Measurements from ENCODE around the gene NAALADL2. TPM values are rescaled to one million over a fixed set of nuclear protein-coding genes. Genes with fewer than 3 reads are reported as not detected.
"Not testable (repeated sequence)": the region's sequence is repeated elsewhere in the genome, so short reads cannot be mapped to it uniquely, and the experiment has no call there.

NAALADL2 gene
- polyA plus RNA-seq, 3 donors from 2014 or later, result 0.10 TPM; not detected in 2

- Mint-ChIP-seq H3K27ac (no peak overlapping the region), H3K27me3 (ENCODE audit: low read depth in 3 of 3) (no peaks in the 10 kb centered on the region), H3K4me1 (no peaks in the 10 kb centered on the region), H3K36me3 (no peaks in the 10 kb centered on the region), H3K4me3 (no peak overlapping the region), H3K9me3 (peaks cover 0 to 21% (median 5%) of the 10 kb centered on the region in 6 donors)
- DNase-seq, result no peak
These were observed 294.5 kb downstream of the NAALADL2 start for GRCh38 chr3:175153595-175153994.

- peaks cover 0 to 14% (median 5%) of the 10 kb centered on the region in 6 donors for H3K9me3 Mint-ChIP-seq
- no peak overlapping the region for H3K4me3 Mint-ChIP-seq
- H3K27ac Mint-ChIP-seq, result no peak overlapping the region
- DNase-seq, result no peak
- H3K36me3 Mint-ChIP-seq, result no peaks in the 10 kb centered on the region
- no peaks in the 10 kb centered on the region for H3K4me1 Mint-ChIP-seq
- no peaks in the 10 kb centered on the region for H3K27me3 Mint-ChIP-seq (ENCODE audit: low read depth in 3 of 3)
These were observed 296.0 kb downstream of the NAALADL2 start for GRCh38 chr3:175155172-175155571.

GRCh38 chr3:175159202-175159601, 300.1 kb downstream of the NAALADL2 start:
- Mint-ChIP-seq H3K9me3 (peaks cover 0 to 18% (median 8%) of the 10 kb centered on the region in 6 donors), H3K4me1 (no peaks in the 10 kb centered on the region), H3K27me3 (ENCODE audit: low read depth in 3 of 3) (no peaks in the 10 kb centered on the region)

DNA sequence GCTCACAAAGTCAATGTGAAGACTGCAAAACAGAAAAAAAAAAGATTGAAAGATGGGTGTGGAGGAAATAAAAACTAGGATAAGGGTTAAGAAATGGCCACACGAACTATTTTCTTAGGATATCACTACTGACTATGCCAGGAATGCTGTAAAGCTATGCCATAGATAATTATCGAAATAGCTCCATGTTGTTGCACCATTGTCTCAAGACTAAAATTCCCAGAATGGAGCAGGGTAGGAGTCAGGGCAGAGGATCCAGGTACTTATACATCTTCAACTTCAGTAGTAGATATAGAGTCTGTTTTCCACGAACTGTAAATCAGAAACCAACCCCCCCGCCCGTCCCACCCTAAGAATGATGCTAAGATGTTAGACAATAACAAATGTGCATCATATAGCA, 302.2 kb downstream of the NAALADL2 start:
- Mint-ChIP-seq H3K9me3 (peaks cover 0 to 21% (median 5%) of the 10 kb centered on the region in 6 donors), H3K27ac (no peak overlapping the region), H3K36me3 (no peaks in the 10 kb centered on the region), H3K4me1 (no peaks in the 10 kb centered on the region), H3K4me3 (no peak overlapping the region), H3K27me3 (ENCODE audit: low read depth in 3 of 3) (no peaks in the 10 kb centered on the region)
- no peak for DNase-seq

More at GRCh38 chr3:175159202-175159601, 300.1 kb downstream of the NAALADL2 start:
- Mint-ChIP-seq H3K4me3 (no peak overlapping the region), H3K27ac (no peak overlapping the region), H3K36me3 (no peaks in the 10 kb centered on the region)
- no peak for DNase-seq

DNA sequence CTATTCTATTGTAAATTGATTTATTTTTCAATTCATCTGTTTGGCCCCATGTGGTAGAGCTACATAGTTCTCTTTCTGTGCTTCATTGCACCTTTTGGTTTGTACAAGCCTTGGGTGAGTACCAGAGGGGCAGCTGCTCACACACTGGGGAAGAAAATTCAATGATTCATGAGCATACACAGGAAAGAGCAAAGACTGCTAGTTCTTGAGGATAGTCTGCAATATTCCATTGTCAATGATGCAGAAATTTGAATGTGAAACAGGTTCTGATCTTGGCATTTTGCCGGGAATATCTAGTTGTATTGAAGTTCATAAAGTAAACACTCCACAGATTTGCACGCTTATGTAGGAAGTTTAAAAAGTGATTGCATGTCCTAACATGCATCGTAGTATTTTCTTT, 304.6 kb downstream of the NAALADL2 start:
- peaks cover 0 to 17% (median 5%) of the 10 kb centered on the region in 6 donors for H3K9me3 Mint-ChIP-seq
- no peak overlapping the region for H3K27ac Mint-ChIP-seq
- H3K4me1 Mint-ChIP-seq, result no peaks in the 10 kb centered on the region
- H3K36me3 Mint-ChIP-seq, result no peaks in the 10 kb centered on the region
- no peak for DNase-seq
- H3K27me3 Mint-ChIP-seq (ENCODE audit: low read depth in 3 of 3), result no peaks in the 10 kb centered on the region
- no peak overlapping the region for H3K4me3 Mint-ChIP-seq

DNA sequence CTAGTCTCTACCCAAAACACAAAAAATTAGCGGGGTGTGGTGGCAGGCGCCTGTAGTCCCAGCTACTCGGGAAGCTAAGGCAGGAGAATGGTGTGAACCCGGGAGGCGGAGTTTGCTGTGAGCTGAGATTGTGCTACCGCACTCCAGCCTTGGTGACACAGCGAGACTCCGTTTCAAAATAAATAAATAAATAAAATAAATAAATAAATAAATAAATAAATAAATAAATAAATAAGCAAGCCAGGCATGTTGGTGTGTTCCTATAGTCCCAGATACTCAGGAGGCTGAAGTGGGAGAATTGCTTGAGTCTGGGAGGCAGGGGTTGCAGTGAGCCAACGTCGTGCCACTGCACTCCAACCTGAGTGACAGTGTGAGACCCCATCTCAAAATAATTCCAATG, 314.0 kb downstream of the NAALADL2 start:
- H3K9me3 Mint-ChIP-seq, result peaks cover 0 to 18% (median 6%) of the 10 kb centered on the region in 6 donors
- not testable (repeated sequence) for H3K36me3 Mint-ChIP-seq; DNase-seq; H3K27me3 Mint-ChIP-seq (ENCODE audit: low read depth in 3 of 3); H3K4me3 Mint-ChIP-seq; H3K4me1 Mint-ChIP-seq; H3K27ac Mint-ChIP-seq

GRCh38 chr3:175176556-175176955, 317.4 kb downstream of the NAALADL2 start:
- no peak overlapping the region for H3K27ac Mint-ChIP-seq
- no peaks in the 10 kb centered on the region for H3K4me1 Mint-ChIP-seq
- no peak for DNase-seq
- H3K4me3 Mint-ChIP-seq, result no peak overlapping the region
- no peaks in the 10 kb centered on the region for H3K27me3 Mint-ChIP-seq (ENCODE audit: low read depth in 3 of 3)
- no peaks in the 10 kb centered on the region for H3K36me3 Mint-ChIP-seq
- peaks cover 2 to 29% (median 9%) of the 10 kb centered on the region in 6 donors for H3K9me3 Mint-ChIP-seq

DNA sequence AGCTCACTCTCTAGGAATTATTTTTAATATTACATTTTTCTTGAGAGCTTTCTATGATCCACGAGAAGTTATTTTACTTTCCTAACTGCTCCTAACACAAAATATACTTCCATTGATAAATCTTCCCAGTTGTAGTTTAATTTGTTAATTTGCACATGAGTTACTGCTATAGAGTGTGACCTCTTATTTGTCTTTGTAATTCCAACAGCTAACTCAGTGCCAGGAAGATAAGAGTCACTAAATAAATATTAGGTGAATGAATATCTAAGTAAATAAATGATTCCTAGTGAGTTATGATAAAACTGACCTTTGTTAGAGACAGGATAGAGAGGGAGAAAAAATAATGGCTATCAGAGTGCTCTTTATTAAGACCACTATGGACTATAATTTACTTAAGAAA, 319.9 kb downstream of the NAALADL2 start:
- Mint-ChIP-seq H3K27me3 (ENCODE audit: low read depth in 3 of 3) (no peaks in the 10 kb centered on the region), H3K36me3 (no peaks in the 10 kb centered on the region), H3K27ac (no peak overlapping the region), H3K4me3 (no peak overlapping the region), H3K9me3 (peaks cover 2 to 36% (median 9%) of the 10 kb centered on the region in 6 donors), H3K4me1 (no peaks in the 10 kb centered on the region)
- DNase-seq, result no peak

DNA sequence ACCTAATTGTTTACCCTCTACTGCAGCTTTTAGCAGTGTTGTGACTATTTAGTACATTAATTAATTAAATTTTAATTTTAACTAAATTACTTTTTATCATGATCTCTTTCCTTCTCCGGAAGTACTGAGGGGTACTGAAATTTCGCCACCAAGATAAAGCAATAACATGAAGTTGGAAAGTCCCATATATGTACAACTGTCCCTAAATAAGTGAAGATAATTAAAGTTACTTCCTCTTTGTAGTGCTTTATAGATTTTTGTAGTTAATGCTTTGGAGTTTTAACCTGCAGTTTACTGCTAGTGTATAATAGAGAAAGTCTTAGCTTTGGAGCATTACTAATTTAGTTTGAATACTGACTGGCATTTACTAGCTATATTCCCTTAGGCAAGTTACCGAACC, 325.3 kb downstream of the NAALADL2 start:
- H3K9me3 Mint-ChIP-seq, result peaks cover 8 to 45% (median 11%) of the 10 kb centered on the region in 6 donors
- H3K36me3 Mint-ChIP-seq, result no peaks in the 10 kb centered on the region
- H3K27me3 Mint-ChIP-seq (ENCODE audit: low read depth in 3 of 3), result no peaks in the 10 kb centered on the region
- no peak for DNase-seq
- no peak overlapping the region for H3K27ac Mint-ChIP-seq
- H3K4me3 Mint-ChIP-seq, result no peak overlapping the region
- no peaks in the 10 kb centered on the region for H3K4me1 Mint-ChIP-seq

GRCh38 chr3:175185903-175186302, 326.8 kb downstream of the NAALADL2 start:
- H3K9me3 Mint-ChIP-seq, result peaks cover 11 to 54% (median 15%) of the 10 kb centered on the region in 6 donors
- peaks cover 0 to 2% (median 0%) of the 10 kb centered on the region in 3 donors for H3K27me3 Mint-ChIP-seq (ENCODE audit: low read depth in 3 of 3)
- no peaks in the 10 kb centered on the region for H3K36me3 Mint-ChIP-seq
- H3K27ac Mint-ChIP-seq, result no peak overlapping the region
- no peaks in the 10 kb centered on the region for H3K4me1 Mint-ChIP-seq
- DNase-seq, result no peak
- H3K4me3 Mint-ChIP-seq, result no peak overlapping the region

DNA sequence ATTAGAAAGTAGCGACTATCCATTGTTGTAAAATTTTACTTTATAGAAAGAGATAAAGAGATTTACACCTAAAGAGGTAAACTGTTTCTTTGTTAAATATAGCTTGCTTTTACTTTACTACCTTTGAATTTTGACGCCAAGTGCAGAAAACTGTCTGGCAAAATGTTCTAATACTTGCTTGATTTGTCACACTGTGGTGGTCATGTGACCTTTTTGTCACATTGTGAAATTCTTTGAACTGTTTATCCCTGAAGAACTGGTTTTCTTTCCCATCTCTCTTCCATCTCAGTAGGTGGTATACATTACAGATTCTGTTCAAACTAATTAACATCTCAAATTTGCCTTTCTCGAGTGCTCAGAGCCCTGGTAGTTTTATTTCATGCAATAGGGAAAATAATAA, 327.4 kb downstream of the NAALADL2 start:
- Mint-ChIP-seq H3K27me3 (ENCODE audit: low read depth in 3 of 3) (peaks cover 0 to 2% (median 0%) of the 10 kb centered on the region in 3 donors), H3K4me3 (no peak overlapping the region), H3K36me3 (peaks cover 0 to 4% (median 0%) of the 10 kb centered on the region in 3 donors), H3K4me1 (no peaks in the 10 kb centered on the region), H3K9me3 (peaks cover 12 to 53% (median 15%) of the 10 kb centered on the region in 6 donors), H3K27ac (no peak overlapping the region)
- no peak for DNase-seq

DNA sequence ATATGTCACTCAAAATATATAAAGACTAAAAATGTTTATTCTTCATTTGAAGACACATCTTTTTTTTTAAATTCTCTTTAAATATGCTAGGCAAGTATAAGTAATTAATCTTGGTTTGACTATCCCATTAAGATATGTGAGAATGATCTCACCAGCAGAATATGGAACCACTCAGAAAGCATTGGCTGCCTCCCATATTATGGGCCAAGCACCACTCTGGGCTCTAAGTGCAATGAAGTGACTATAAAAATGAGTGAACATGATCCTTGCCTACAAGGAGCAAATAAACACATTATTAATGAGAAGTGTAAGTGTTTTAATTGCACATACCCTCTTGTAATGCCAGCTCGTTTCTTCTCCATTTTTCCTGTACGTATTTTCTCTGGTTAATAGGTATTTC, 328.5 kb downstream of the NAALADL2 start:
- no peak for DNase-seq
- Mint-ChIP-seq H3K27ac (no peak overlapping the region), H3K4me1 (no peaks in the 10 kb centered on the region), H3K4me3 (no peak overlapping the region), H3K27me3 (ENCODE audit: low read depth in 3 of 3) (peaks cover 0 to 2% (median 0%) of the 10 kb centered on the region in 3 donors), H3K36me3 (peaks cover 0 to 4% (median 0%) of the 10 kb centered on the region in 3 donors), H3K9me3 (peaks cover 12 to 53% (median 15%) of the 10 kb centered on the region in 6 donors)

DNA sequence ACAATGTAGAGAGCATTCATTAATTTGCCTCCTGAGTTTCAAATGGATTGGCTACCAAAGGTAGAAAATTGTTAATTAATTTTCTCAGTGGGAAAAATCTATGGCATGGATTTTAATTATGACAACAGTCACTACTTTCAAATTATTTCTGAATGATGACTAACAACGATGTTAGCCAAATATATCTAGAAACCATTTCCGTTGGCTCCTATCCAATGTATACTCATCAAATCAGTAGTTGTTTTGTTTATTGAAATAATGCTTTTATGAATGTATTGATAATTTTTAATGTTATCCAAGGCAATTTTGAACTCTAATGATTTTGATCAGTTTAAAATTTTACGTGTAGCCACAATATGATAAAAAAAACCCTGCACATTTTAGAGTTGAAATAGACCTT, 333.4 kb downstream of the NAALADL2 start:
- H3K4me3 Mint-ChIP-seq, result no peak overlapping the region
- peaks cover 0 to 4% (median 0%) of the 10 kb centered on the region in 3 donors for H3K36me3 Mint-ChIP-seq
- no peak for DNase-seq
- no peaks in the 10 kb centered on the region for H3K4me1 Mint-ChIP-seq
- peaks cover 8 to 35% (median 12%) of the 10 kb centered on the region in 6 donors for H3K9me3 Mint-ChIP-seq
- peaks cover 0 to 2% (median 0%) of the 10 kb centered on the region in 3 donors for H3K27me3 Mint-ChIP-seq (ENCODE audit: low read depth in 3 of 3)
- no peak overlapping the region for H3K27ac Mint-ChIP-seq

DNA sequence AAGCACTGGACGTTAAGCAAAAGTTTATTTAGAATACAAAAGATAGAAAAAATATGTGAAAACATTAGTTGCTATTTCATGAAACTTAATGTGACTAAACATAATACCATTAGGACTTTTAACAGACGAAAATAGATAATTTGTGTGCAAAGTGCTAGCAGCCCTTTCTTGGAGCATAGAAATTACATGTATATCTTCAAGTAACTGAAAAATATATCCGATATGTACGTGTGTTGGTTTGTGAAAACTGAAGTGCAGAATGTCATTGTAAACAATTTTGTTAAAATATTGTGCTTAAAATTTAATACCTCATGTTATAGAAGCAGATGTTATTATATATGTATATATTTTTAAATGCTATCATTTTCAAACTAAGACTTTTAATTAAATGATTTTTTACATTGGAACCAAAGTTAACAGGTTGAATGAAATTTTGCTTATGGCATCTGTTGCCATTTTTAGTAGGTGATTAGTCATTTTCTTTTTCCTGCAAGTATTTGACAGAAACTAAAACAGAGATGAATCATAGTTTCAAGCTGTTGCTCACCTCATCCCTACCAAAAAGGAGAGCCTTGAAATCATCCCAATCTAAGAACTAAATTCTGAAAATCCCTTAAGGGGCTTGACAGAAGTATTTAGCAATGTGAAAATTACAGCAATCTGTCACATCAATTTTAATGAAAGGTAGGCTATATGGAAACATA, 334.8 kb downstream of the NAALADL2 start:
- Mint-ChIP-seq H3K4me3 (no peak overlapping the region), H3K4me1 (no peaks in the 10 kb centered on the region), H3K27me3 (ENCODE audit: low read depth in 3 of 3) (peaks cover 0 to 2% (median 0%) of the 10 kb centered on the region in 3 donors)

More for the DNA sequence above, 334.8 kb downstream of the NAALADL2 start:
- Mint-ChIP-seq H3K27ac (no peak overlapping the region), H3K36me3 (peaks cover 0 to 4% (median 0%) of the 10 kb centered on the region in 3 donors), H3K9me3 (peaks cover 7 to 30% (median 13%) of the 10 kb centered on the region in 6 donors)
- no peak for DNase-seq

All from immature natural killer cell (primary cell).